H9 (cell line): ENCODE results near the gene IL2. TPM values are rescaled to one million over a fixed set of nuclear protein-coding genes. Genes with fewer than 3 reads are reported as not detected.

Experiments used
- DNase-seq: peaks from one replicate; pipeline ENCODE4 v3.0.0-alpha.2; 2017
- H2AFZ ChIP-seq: one replicate; pipeline ENCODE4 v1.6.1; 2013; ENCODE audit warnings: mild to moderate bottlenecking, low read length, control low read depth, moderate library complexity
- H2AK5ac ChIP-seq: 2 replicates; pipeline ENCODE4 v1.6.1; 2013; ENCODE audit warnings: low read length, control low read depth, mixed read lengths; ENCODE audit not compliant: insufficient read length
- H2BK120ac ChIP-seq: one replicate; pipeline ENCODE4 v1.6.1; 2013; ENCODE audit warnings: low read depth, mild to moderate bottlenecking, low read length, control low read depth, inconsistent platforms; ENCODE audit not compliant: poor library complexity, severe bottlenecking
- H2BK12ac ChIP-seq: 2 replicates; pipeline ENCODE4 v1.6.1; 2013; ENCODE audit warnings: low read length, control low read depth, mixed read lengths, low read depth; ENCODE audit not compliant: insufficient read length
- H2BK15ac ChIP-seq: 2 replicates; pipeline ENCODE4 v1.6.1; 2013; ENCODE audit warnings: low read depth, low read length, control low read depth
- H2BK20ac ChIP-seq: one replicate; pipeline ENCODE4 v1.6.1; 2013; ENCODE audit warnings: low read depth, mild to moderate bottlenecking, low read length, control low read depth, inconsistent platforms; ENCODE audit not compliant: poor library complexity, severe bottlenecking
- H2BK5ac ChIP-seq: 2 replicates; pipeline ENCODE4 v1.6.1; 2013; ENCODE audit warnings: low read length, control low read depth, mixed read lengths; ENCODE audit not compliant: insufficient read length
- H3K14ac ChIP-seq: 2 replicates; pipeline ENCODE4 v1.6.1; 2013; ENCODE audit warnings: low read length, control low read depth; ENCODE audit not compliant: insufficient read depth
- H3K18ac ChIP-seq: 2 replicates; pipeline ENCODE4 v1.6.1; 2013; ENCODE audit warnings: low read depth, mild to moderate bottlenecking, mixed read lengths, low read length, control low read depth; ENCODE audit not compliant: insufficient read length
- H3K23ac ChIP-seq: 2 replicates; pipeline ENCODE4 v1.6.1; 2013; ENCODE audit warnings: low read length, control low read depth, mixed read lengths, low read depth; ENCODE audit not compliant: insufficient read length
- H3K23me2 ChIP-seq: 2 replicates; pipeline ENCODE4 v1.6.1; 2013; ENCODE audit warnings: low read depth, mild to moderate bottlenecking, mixed read lengths, low read length, control low read depth; ENCODE audit not compliant: insufficient read length, poor library complexity, severe bottlenecking
- H3K27ac ChIP-seq: 2 replicates; pipeline ENCODE4 v1.5.1; 2013; ENCODE audit warnings: low read length, control low read depth, mixed read lengths, low read depth; ENCODE audit not compliant: insufficient read length
- H3K27me3 ChIP-seq: 2 replicates; pipeline ENCODE4 v1.6.1; 2013; ENCODE audit warnings: low read length, control low read depth, inconsistent platforms; ENCODE audit not compliant: insufficient read depth
- H3K4ac ChIP-seq: 2 replicates; pipeline ENCODE4 v1.6.1; 2013; ENCODE audit warnings: low read depth, mild to moderate bottlenecking, control low read depth, inconsistent platforms, low read length, moderate library complexity
- H3K4me1 ChIP-seq: 2 replicates; pipeline ENCODE4 v1.6.1; 2013; ENCODE audit warnings: low read length, control low read depth, inconsistent platforms; ENCODE audit not compliant: insufficient read depth
- H3K4me2 ChIP-seq: 2 replicates; pipeline ENCODE4 v1.6.1; 2013; ENCODE audit warnings: low read length, control low read depth, mixed read lengths; ENCODE audit not compliant: insufficient read length, insufficient read depth
- H3K56ac ChIP-seq: 2 replicates; pipeline ENCODE4 v1.6.1; 2013; ENCODE audit warnings: low read depth, mild to moderate bottlenecking, mixed read lengths, low read length, control low read depth; ENCODE audit not compliant: insufficient read length
- H3K79me1 ChIP-seq: 2 replicates; pipeline ENCODE4 v1.6.1; 2013; ENCODE audit warnings: low read depth, mild to moderate bottlenecking, moderate library complexity, low read length, control low read depth, inconsistent platforms; ENCODE audit not compliant: insufficient read depth, poor library complexity, severe bottlenecking
- H3K79me2 ChIP-seq: 2 replicates; pipeline ENCODE4 v1.6.1; 2013; ENCODE audit warnings: low read length, control low read depth, inconsistent platforms; ENCODE audit not compliant: insufficient read depth
- H3K9ac ChIP-seq: 2 replicates; pipeline ENCODE4 v1.6.1; 2013; ENCODE audit warnings: low read length, control low read depth, mixed read lengths; ENCODE audit not compliant: insufficient read length; ENCODE audit errors: extremely low read depth
- H3K9me3 ChIP-seq: one replicate; pipeline ENCODE4 v1.6.1; 2013; ENCODE audit warnings: low read depth, low read length, inconsistent platforms; ENCODE audit not compliant: control insufficient read depth
- H3T11ph ChIP-seq: one replicate; pipeline ENCODE4 v1.6.1; 2013; ENCODE audit warnings: mild to moderate bottlenecking, low read length, control low read depth, inconsistent platforms
- H4K20me1 ChIP-seq: one replicate; pipeline ENCODE4 v1.6.1; 2013; ENCODE audit not compliant: control insufficient read depth, insufficient read length, insufficient read depth
- H4K5ac ChIP-seq: 2 replicates; pipeline ENCODE4 v1.6.1; 2013; ENCODE audit warnings: low read depth, mild to moderate bottlenecking, mixed read lengths, low read length, control low read depth; ENCODE audit not compliant: insufficient read length
- H4K8ac ChIP-seq: replicated peaks from 2 replicates; pipeline ENCODE4 v1.6.1; 2013; ENCODE audit warnings: low read length, control low read depth, mixed read lengths, low read depth; ENCODE audit not compliant: insufficient read length
- H4K91ac ChIP-seq: 2 replicates; pipeline ENCODE4 v1.6.1; 2013; ENCODE audit warnings: low read depth, mild to moderate bottlenecking, moderate library complexity, mixed read lengths, low read length, control low read depth; ENCODE audit not compliant: insufficient read length
- H3K27ac Mint-ChIP-seq, 3 experiments: 2 replicates in 2 of 3; 3 replicates in 1 of 3; pipeline ENCODE4 v1.8.0; 2020 to 2021; ENCODE audit warnings: mixed read lengths in 3 of 3, mild to moderate bottlenecking in 1 of 3, moderate library complexity in 1 of 3
- H3K27me3 Mint-ChIP-seq: 2 replicates; pipeline ENCODE4 v1.8.0; 2021; ENCODE audit warnings: low read depth, mild to moderate bottlenecking, moderate library complexity, mixed read lengths
- H3K36me3 Mint-ChIP-seq, 3 experiments: 2 replicates in 2 of 3; 3 replicates in 1 of 3; pipeline ENCODE4 v1.8.0; 2020 to 2021; ENCODE audit warnings: low read depth in 3 of 3, mixed read lengths in 3 of 3; ENCODE audit not compliant: insufficient read depth in 1 of 3
- H3K4me1 Mint-ChIP-seq, 2 experiments: 2 replicates each; pipeline ENCODE4 v1.8.0; 2020; ENCODE audit warnings: mixed read lengths in 2 of 2
- H3K4me3 Mint-ChIP-seq, 2 experiments: 2 replicates in 1 of 2; 3 replicates in 1 of 2; pipeline ENCODE4 v1.8.0; 2020 to 2021; ENCODE audit warnings: mild to moderate bottlenecking in 2 of 2, mixed read lengths in 2 of 2, moderate library complexity in 1 of 2
- H3K9me3 Mint-ChIP-seq, 2 experiments: 2 replicates in 1 of 2; 3 replicates in 1 of 2; pipeline ENCODE4 v1.8.0; 2020; ENCODE audit warnings: mild to moderate bottlenecking in 2 of 2, mixed read lengths in 2 of 2, moderate library complexity in 1 of 2
- CTCF ChIP-seq: fragments of 200-600 bp; sonication (generic); conservative IDR thresholded peaks from 3 replicates; pipeline ENCODE4 v1.8.0; 2021; ENCODE audit warnings: antibody characterized with exemption, mild to moderate bottlenecking
- WGBS: extraction: QIAGEN DNeasy Blood & Tissue Kit; methylation state at CpG from one replicate; pipeline ENCODE4 v1.1.7; 2013; ENCODE audit warnings: missing lambda C conversion rate, low lambda C conversion rate, mixed read lengths; ENCODE audit not compliant: insufficient read length; ENCODE audit errors: extremely low coverage; 5-methylcytosine and 5-hydroxymethylcytosine counted together
- total RNA-seq: library from RNA; stranded (reverse); gene quantifications from 2 replicates; pipeline ENCODE4 v1.2.1, GENCODE V29; 2021

Gene IL2
- total RNA-seq, 1 experiment from 2014 or later: not detected

GRCh38 chr4:122431351-122431750 is 25.2 kb downstream of the IL2 start:
- Histone ChIP-seq H4K5ac (no peak overlapping the region), H3K79me1 (no peaks in the 10 kb centered on the region), H3K18ac (no peak overlapping the region), H4K91ac (no peak overlapping the region), H2AFZ (no peak overlapping the region), H2AK5ac (no peak overlapping the region), H3K23me2 (no peaks in the 10 kb centered on the region), H2BK15ac (no peak overlapping the region), H3K23ac (no peak overlapping the region), H2BK5ac (no peak overlapping the region), H2BK120ac (no peak overlapping the region), H3K4me1 (no peaks in the 10 kb centered on the region), H3T11ph (no peak overlapping the region), H3K27ac (no peak overlapping the region), H3K4me2 (no peak overlapping the region), H3K14ac (no peak overlapping the region), H2BK20ac (no peak overlapping the region), H3K4ac (no peak overlapping the region), H3K56ac (no peak overlapping the region), H4K20me1 (no peaks in the 10 kb centered on the region), H3K27me3 (no peaks in the 10 kb centered on the region), H4K8ac (no peak overlapping the region), H2BK12ac (no peak overlapping the region), H3K9me3 (no peaks in the 10 kb centered on the region), H3K9ac (no peak overlapping the region), H3K79me2 (no peaks in the 10 kb centered on the region)
- Mint-ChIP-seq H3K27me3 (no peaks in the 10 kb centered on the region), H3K36me3 (no peaks in the 10 kb centered on the region), H3K9me3 (no peaks in the 10 kb centered on the region), H3K27ac (no peak overlapping the region), H3K4me3 (no peak overlapping the region), H3K4me1 (no peaks in the 10 kb centered on the region)
- WGBS: no CpG with 5 or more reads among the region's 5 CpGs
- no peak for TF ChIP-seq CTCF
- no peak for DNase-seq
